H1 (cell line): ENCODE measurements around the gene WNT2. TPM values are rescaled to one million over a fixed set of nuclear protein-coding genes. Genes with fewer than 3 reads are reported as not detected.

Experiments
- ATF2 ChIP-seq: IDR thresholded peaks from 2 replicates; pipeline ENCODE4 v1.6.1; 2012; ENCODE audit warnings: low read length, inconsistent platforms
- BRCA1 ChIP-seq: IDR thresholded peaks from 2 replicates; pipeline ENCODE4 v1.6.1; 2012; ENCODE audit warnings: low read depth, low read length, improper control_type of control experiment
- CHD2 ChIP-seq: IDR thresholded peaks from 2 replicates; pipeline ENCODE4 v1.6.1; 2012; ENCODE audit warnings: low read length, improper control_type of control experiment
- CHD7 ChIP-seq: fragments of 300-600 bp; sonication (generic); IDR thresholded peaks from 2 replicates; pipeline ENCODE4 v1.7.1; 2012; ENCODE audit warnings: low read length, moderate library complexity, mild to moderate bottlenecking, inconsistent platforms; ENCODE audit not compliant: insufficient replicate concordance
- HDAC2 ChIP-seq, 2 experiments: fragments of 300-600 bp in 1 of 2; sonication (generic) in 1 of 2; IDR thresholded peaks; 2 replicates each; pipeline ENCODE4 v1.6.1; 2011 to 2012; ENCODE audit warnings: low read depth in 2 of 2, low read length in 2 of 2, mild to moderate bottlenecking in 2 of 2, moderate library complexity in 2 of 2, borderline replicate concordance in 1 of 2, inconsistent platforms in 1 of 2
- HDAC6 ChIP-seq: IDR thresholded peaks from one replicate; pipeline ENCODE4 v1.7.1; 2012; ENCODE audit warnings: low read depth, mild to moderate bottlenecking, inconsistent platforms, low read length, moderate library complexity
- JUN ChIP-seq: IDR thresholded peaks from 2 replicates; pipeline ENCODE4 v1.6.1; 2011; ENCODE audit warnings: low read depth, mild to moderate bottlenecking, improper control_type of control experiment, low read length
- SUZ12 ChIP-seq: fragments of 200-600 bp; sonication (generic); IDR thresholded peaks from 2 replicates; pipeline ENCODE4 v1.6.1; 2012; ENCODE audit warnings: mild to moderate bottlenecking, inconsistent platforms, low read length, moderate library complexity, mixed read lengths
- TAF1 ChIP-seq: IDR thresholded peaks from 2 replicates; pipeline ENCODE4 v1.6.1; 2011; ENCODE audit warnings: mild to moderate bottlenecking, low read depth, low read length
- TCF12 ChIP-seq: IDR thresholded peaks from 2 replicates; pipeline ENCODE4 v1.6.1; 2011; ENCODE audit warnings: low read depth, mild to moderate bottlenecking, low read length
- YY1 ChIP-seq: IDR thresholded peaks from 2 replicates; pipeline ENCODE4 v1.6.1; 2011; ENCODE audit warnings: low read depth, mild to moderate bottlenecking, low read length
- polyA plus RNA-seq, 7 experiments: library from polyadenylated mRNA; depleted of rRNA in 3 of 7; stranded (reverse) in 5 of 7; unstranded in 2 of 7; fragments of >200 nt in 5 of 7; fragments of 200-250 nt in 2 of 7; gene quantifications; 1 replicate in 5 of 7; 2 replicates in 1 of 7; 4 replicates in 1 of 7; pipeline versions ENCODE4 v1.2.1 to v1.2.3, GENCODE V29; 2011 to 2013; ENCODE audit warnings: missing spikeins in 2 of 7, mixed read lengths in 2 of 7
- total RNA-seq: library from RNA; stranded (reverse); fragmentation: NEBNext Ultra II Directional; extraction: Animal tissue kit (Norgen Biotek cat#: 25700); gene quantifications from 2 replicates; pipeline ENCODE4 v1.2.1, GENCODE V29; 2021

Gene WNT2
- total and polyA plus RNA-seq, 2 of the 8 experiments (the other 6 are each of a cell fraction or from before 2014, with no cell fraction given) = not detected

- no peak for TF ChIP-seq CHD7
- TF ChIP-seq JUN = no peak
- TF ChIP-seq HDAC2 (IDR thresholded peaks at IDR 0.05; ENCODE audit: borderline replicate concordance in 1 of 2, low read depth in 2 of 2, low read length in 2 of 2) = no peak
- no peak for TF ChIP-seq CHD2
- TF ChIP-seq BRCA1 = no peak
- no peak for TF ChIP-seq TCF12
- no peak for TF ChIP-seq HDAC6
- no peak for TF ChIP-seq YY1
- TF ChIP-seq TAF1 = no peak
- no peak for TF ChIP-seq SUZ12
- TF ChIP-seq ATF2 = no peak
Observed at GRCh38 chr7:117225536-117225935, 97.3 kb downstream of the WNT2 start (continued).
